COLO668 (cell line): ENCODE measurements around the gene ARL4D.
"Not testable (repeated sequence)": the region's sequence is repeated elsewhere in the genome, so short reads cannot be mapped to it uniquely, and the experiment has no call there.

Experiments used
- DNase-seq: peaks from one replicate; lab custom pipeline; 2025; ENCODE audit not compliant: unreplicated experiment; lab: John Stamatoyannopoulos, UW

The ARL4D gene

DNA sequence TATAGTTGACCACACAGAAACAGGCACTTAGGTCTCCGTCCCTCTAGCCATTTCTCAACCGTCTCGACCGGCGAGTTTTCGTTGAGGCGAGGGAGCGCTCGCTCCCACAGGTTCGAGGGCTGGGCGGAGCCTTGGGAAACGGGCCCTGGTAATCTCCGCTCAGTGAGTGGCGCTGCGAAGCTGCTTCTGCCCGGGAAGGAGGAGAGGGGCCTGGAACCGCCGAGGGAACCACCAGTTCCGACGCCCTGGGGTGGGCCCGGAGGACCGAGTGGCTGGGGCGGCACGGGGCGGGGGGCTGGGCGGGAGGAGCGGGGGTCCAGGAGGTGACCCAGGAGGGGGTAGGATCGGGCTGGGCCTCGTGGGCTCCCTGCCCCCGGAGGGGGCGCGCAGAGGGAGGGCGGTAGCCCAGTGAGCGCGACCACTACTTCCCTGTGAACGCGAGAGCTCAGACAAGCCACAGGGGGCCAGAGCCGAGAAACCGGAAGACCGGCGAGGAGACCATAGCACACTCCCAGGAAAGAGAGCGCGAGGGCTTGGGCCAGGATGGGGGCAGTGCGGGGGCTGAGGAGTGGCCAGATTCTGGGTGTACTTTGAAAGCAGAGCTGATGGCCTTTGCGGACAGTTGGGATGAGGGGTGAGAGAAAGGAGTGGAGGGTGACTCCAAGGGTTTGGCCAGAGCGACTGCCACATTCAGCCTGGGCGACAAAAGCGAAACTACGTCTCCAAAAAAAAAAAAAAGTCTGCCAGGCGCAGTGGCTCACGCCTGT lies 29.9 kb upstream of the ARL4D start:
- peak; percentile 27 for DNase-seq

DNA sequence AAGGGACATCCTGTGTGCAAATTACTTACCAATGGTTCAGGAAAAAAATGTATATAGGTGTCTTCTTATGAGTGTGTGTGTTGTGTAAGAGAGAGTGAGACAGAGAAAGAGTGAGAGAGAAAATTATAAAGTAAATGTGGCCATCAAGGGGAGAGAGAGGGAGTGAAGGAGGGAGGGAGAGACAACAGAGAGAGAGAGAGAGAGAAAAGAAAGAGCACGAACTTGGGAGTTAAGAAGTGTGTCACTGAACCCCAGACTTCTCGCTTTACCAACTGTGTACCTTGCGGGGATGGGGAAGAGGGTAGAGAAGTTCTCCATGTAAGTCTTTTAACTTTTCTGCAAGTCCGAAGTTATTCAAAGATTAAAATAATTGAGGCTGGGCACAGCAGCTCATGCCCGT lies 28.8 kb upstream of the ARL4D start:
- no peak for DNase-seq

GRCh38 chr17:43371227-43371821 lies 27.5 kb upstream of the ARL4D start:
- DNase-seq: no peak

GRCh38 chr17:43372273-43372911 lies 26.4 kb upstream of the ARL4D start:
- DNase-seq: no peak

DNA sequence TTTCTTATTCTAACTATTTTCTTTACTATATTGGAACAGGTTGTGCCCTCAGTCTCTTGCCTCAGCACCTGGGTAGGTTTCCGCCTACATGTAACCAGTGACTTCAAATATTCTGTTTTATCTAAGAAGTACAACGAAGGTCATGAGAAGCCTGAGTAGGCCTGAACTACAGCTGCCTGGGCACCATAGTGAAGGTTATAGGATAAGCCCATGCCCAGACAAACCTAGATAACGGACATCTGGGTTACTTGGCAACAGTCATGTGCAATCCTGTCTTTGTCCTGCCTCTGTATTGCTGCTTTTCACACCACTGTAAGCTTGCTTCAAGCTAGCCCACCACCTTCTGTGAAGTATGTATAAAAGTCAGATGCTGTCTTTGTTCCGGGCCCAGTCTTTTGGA lies 25.4 kb upstream of the ARL4D start:
- no peak for DNase-seq

- DNase-seq: not testable (repeated sequence)
Measured at GRCh38 chr17:43375915-43376314, 22.9 kb upstream of the ARL4D start.

- DNase-seq: no peak
Measured at GRCh38 chr17:43377056-43377810, 21.6 kb upstream of the ARL4D start.

DNA sequence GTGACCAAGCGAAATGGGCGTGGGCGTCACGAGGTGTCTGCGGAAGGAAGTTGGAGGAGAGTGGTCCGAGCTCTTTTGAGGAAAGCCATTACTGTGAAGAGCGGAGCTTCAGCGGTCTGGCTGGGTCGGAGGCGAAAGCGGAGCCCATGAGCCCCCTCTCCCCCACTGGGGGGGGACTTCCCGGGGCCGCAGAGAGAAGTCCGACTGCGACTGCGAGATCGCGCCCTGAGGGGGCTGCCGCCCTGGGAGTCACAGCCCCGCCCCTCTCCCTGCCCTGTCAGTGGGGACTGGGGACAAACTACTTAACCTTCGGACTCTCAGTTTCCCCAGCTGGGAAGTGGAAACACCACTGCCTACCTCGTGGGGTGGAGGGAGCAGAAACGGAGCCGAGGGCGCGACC lies 20.0 kb upstream of the ARL4D start:
- no peak for DNase-seq

DNA sequence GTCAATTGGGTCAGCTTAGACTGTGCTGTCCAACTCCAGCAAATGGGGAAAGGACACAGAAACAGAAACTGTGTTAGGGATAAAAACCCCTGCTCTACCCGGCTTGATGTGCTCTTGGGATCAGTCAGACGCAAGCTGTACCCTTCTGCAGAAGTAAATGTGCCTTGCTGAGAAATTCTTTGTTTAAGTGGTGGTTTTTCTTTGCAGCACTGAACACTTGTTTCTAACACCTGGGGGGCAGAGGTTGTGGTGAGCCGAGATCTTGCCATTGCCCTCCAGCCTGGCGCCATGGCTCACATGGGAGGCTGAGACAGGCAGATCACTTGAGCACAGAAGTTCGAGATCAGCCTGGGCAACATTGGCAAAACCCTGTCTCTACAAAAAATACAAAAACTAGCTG lies 18.5 kb upstream of the ARL4D start:
- DNase-seq: no peak

DNA sequence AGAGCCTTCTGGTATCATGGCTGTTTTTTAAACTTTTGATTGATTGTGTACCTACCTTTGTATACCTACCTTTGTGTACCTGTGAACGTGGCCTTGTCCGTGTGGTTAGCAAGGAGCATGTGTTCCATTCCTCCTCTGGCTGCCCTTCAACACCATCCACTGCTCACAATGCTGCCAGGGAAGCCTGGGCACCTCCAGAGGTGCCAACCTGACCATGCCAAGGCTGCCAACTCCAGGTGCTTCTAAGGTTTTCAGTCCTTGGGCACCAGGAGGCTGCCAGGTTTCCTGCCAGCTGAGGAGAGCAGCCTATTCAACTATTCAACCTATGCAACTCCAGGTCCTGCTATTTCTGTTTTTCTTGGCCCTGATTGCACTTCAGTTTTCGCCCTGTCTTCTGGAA lies 17.6 kb upstream of the ARL4D start:
- DNase-seq: no peak

- DNase-seq: no peak
Measured at GRCh38 chr17:43381621-43382020, 17.2 kb upstream of the ARL4D start.

DNA sequence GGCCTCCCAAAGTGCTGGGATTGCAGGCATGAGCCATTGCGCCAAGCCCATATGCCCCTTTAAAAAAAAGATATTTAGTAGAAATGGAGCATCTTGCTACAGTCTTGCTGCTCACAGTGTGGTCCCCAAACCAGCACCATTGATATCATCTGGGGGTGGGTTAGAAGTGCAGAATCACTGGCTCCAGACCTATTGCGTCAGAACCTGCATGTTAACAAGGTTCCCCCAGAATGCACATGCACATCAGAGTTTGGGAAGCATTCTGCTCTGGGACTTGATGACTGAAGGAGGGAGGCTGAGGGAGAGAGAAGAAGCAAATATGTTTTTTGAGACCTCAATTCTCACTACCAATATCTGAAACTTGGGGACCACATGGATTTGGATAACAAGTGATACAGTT lies 16.0 kb upstream of the ARL4D start:
- DNase-seq: no peak

DNA sequence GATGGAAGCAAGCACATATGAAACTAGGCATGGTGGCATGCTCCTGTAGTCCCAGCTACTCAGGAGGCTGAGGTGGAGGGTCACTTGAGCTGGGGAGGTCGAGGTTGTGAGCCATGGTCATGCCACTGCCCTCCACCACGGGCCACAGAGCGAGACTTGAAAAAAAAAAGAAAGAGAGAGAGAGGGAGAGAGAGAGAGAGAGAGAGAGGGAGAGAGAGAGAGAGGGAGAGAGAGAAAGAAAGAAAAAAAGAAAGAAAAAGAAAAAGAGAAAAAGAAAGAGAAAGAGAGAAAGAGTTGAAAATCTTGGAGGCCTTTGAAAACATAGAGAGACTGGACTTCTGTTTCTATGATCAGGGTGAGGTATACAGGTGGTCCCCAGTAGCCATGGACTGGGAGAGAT lies 15.4 kb upstream of the ARL4D start:
- no peak for DNase-seq

GRCh38 chr17:43383826-43384475 lies 14.8 kb upstream of the ARL4D start:
- DNase-seq: no peak

DNA sequence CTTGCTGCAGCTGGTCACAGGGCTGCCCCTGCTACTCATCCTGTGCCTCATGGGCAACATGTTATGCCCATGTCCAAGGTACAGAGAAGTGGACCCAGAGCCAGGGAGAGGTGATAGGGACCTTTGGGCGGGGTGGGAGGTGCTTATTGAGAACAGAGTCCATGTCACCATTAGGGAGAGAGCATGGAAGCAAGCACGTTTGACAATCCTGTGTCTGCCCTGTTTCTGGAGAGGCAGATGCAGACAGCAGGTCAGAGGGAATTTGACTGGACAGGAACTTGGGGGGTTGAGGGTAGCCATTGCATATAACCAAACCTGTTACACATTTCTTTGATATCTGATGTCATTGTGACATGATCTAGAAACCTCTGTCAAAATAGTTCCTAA lies 14.3 kb upstream of the ARL4D start:
- DNase-seq: no peak

DNA sequence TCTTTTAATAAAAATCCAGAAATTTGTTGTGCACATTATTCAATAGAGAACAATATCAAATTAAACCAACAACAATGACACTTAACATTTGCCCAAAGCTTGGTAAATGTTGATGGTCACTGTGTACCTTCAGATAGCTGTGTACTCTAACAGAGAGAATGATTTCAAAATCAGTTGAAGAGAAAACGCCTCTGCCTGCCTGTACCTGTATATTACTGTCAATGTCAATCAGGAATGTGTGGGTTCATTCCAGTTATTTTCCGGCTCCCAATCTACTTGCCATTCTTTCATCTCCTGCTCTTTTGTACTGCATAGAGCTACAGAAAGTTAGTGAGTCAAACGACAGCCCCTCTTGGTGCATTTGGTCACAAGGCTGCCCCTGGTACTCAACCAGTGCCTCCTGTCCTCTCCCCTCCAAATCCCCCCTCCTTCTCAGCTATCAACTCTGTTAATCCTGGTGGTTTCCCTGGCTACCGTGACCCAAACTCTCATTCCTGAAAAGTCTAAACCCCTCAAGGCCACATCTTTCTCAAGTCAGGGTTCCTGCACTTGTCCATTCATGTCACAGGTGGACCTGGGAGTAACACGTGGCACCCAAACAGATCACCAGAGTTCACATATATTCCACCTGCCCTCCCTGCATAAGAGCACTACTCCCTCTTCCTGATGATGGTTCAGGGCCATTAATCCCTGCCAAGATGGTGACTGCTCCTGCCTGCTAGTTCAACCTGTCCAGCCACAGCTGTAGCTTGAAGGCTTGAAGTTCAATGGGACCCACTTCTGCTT lies 13.6 kb upstream of the ARL4D start:
- no peak for DNase-seq

GRCh38 chr17:43388359-43389045 lies 10.3 kb upstream of the ARL4D start:
- peak; percentile 60 for DNase-seq

GRCh38 chr17:43389046-43389947 lies 9.5 kb upstream of the ARL4D start:
- DNase-seq: peak; percentile 14

GRCh38 chr17:43392397-43392796 lies 6.4 kb upstream of the ARL4D start:
- no peak for DNase-seq
